ENCODE results near the gene RAD21L1. TPM values are rescaled to one million over a fixed set of nuclear protein-coding genes. Genes with fewer than 3 reads are reported as not detected.

The RAD21L1 gene
- total and polyA plus RNA-seq, 2 donors (not counting 3 experiments of a cell fraction or from before 2014, with no cell fraction given), result 0.06 TPM; not detected in 1

GRCh38 chr20:1210501-1210900, 15.3 kb upstream of the RAD21L1 start:
- Histone ChIP-seq H3K9me1 (replicated peaks; ENCODE audit: control insufficient read depth, extremely low read depth, insufficient read depth, low read length) (no peaks in the 10 kb centered on the region), H3K79me2 (ENCODE audit: control insufficient read depth, insufficient read depth, low read length) (no peaks in the 10 kb centered on the region), H3K4me1 (ENCODE audit: control insufficient read depth, extremely low read depth, insufficient read depth, low read length) (no peaks in the 10 kb centered on the region), H3K36me3 (ENCODE audit: control insufficient read depth in 2 of 2, extremely low read depth in 1 of 2, insufficient read depth in 2 of 2, low read length in 2 of 2) (no peaks in the 10 kb centered on the region), H3K27me3 (ENCODE audit: control insufficient read depth in 2 of 2, insufficient read depth in 2 of 2, low read length in 2 of 2) (peaks cover 11 to 47% of the 10 kb centered on the region in 2 experiments), H3K27ac (ENCODE audit: insufficient read depth, low read depth, low read length) (no peak overlapping the region), H2AFZ (ENCODE audit: low read depth, low read length) (no peak overlapping the region), H3K9me3 (replicated peaks; ENCODE audit: control insufficient read depth, insufficient read depth, low read length) (no peaks in the 10 kb centered on the region), H3K4me3 (replicated peaks in 1 of 3; ENCODE audit: insufficient read depth in 1 of 3, low read depth in 1 of 3, low read length in 3 of 3) (no peak overlapping the region), H3K4me2 (ENCODE audit: insufficient read depth, low read length) (no peak overlapping the region), H3K9ac (replicated peaks; ENCODE audit: extremely low read depth, insufficient read depth, low read length) (no peak overlapping the region), H4K20me1 (replicated peaks; ENCODE audit: control insufficient read depth, extremely low read depth, insufficient read depth, low read length) (no peaks in the 10 kb centered on the region)
- TF ChIP-seq GATA2 (IDR thresholded peaks at IDR 0.05; ENCODE audit: insufficient read depth, insufficient read length, low read depth, low read length), result no peak
- TF ChIP-seq, protein P1, sequence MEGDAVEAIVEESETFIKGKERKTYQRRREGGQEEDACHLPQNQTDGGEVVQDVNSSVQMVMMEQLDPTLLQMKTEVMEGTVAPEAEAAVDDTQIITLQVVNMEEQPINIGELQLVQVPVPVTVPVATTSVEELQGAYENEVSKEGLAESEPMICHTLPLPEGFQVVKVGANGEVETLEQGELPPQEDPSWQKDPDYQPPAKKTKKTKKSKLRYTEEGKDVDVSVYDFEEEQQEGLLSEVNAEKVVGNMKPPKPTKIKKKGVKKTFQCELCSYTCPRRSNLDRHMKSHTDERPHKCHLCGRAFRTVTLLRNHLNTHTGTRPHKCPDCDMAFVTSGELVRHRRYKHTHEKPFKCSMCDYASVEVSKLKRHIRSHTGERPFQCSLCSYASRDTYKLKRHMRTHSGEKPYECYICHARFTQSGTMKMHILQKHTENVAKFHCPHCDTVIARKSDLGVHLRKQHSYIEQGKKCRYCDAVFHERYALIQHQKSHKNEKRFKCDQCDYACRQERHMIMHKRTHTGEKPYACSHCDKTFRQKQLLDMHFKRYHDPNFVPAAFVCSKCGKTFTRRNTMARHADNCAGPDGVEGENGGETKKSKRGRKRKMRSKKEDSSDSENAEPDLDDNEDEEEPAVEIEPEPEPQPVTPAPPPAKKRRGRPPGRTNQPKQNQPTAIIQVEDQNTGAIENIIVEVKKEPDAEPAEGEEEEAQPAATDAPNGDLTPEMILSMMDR (IDR thresholded peaks at IDR 0.05; ENCODE audit: extremely low read depth in 1 of 2, insufficient read depth in 1 of 2, low read depth in 1 of 2, low read length in 2 of 2), result no peak
- dilution Hi-C loops (cut with MboI; ENCODE audit: extremely low pct_ligation_motif_present, low sequenced_read_pairs), result no loop called here
- intact Hi-C loops (cut with micrococcal nuclease), result loop anchor here (10.0 kb wide), 1 partner anchor 256 kb away; no protein-coding TSS in a partner anchor
- DNase-seq (ENCODE audit: low read depth, low spot score) (no peak), FAIRE-seq (no peak)
- ChIA-PET POLR2A (no interaction called here), CTCF (interaction anchor here (0.8 to 4.2 kb wide), 5 partner anchors 89 to 293 kb away, joined by 3 to 32 read pairs (median 8); partner anchors contain the start of gene NSFL1C)
- no TSS peak for BruUV-seq (replicated peaks)

- no peak for DNase-seq (ENCODE audit: low read depth, low spot score)
- intact Hi-C loops (cut with micrococcal nuclease) (loop anchor here (2.0 to 10.0 kb wide), 2 partner anchors 103 to 257 kb away; no protein-coding TSS in a partner anchor), dilution Hi-C loops (cut with MboI; ENCODE audit: extremely low pct_ligation_motif_present, low sequenced_read_pairs) (no loop called here)
- H3K9ac ChIP-seq (replicated peaks; ENCODE audit: extremely low read depth, insufficient read depth, low read length), result no peak overlapping the region
- no peak overlapping the region for H2AFZ ChIP-seq (ENCODE audit: low read depth, low read length)
- no peaks in the 10 kb centered on the region for H4K20me1 ChIP-seq (replicated peaks; ENCODE audit: control insufficient read depth, extremely low read depth, insufficient read depth, low read length)
- H3K79me2 ChIP-seq (ENCODE audit: control insufficient read depth, insufficient read depth, low read length), result no peaks in the 10 kb centered on the region
- H3K4me3 ChIP-seq (replicated peaks in 1 of 3; ENCODE audit: insufficient read depth in 1 of 3, low read depth in 1 of 3, low read length in 3 of 3), result no peak overlapping the region
- FAIRE-seq, result no peak
- no peak overlapping the region for H3K27ac ChIP-seq (ENCODE audit: insufficient read depth, low read depth, low read length)
- CTCF ChIA-PET, result interaction anchor here (1.1 to 2.4 kb wide), 7 partner anchors 9 to 397 kb away, joined by 3 to 15 read pairs (median 6); partner anchors contain the start of genes C20orf202 and NSFL1C
- no peak overlapping the region for H3K4me2 ChIP-seq (ENCODE audit: insufficient read depth, low read length)
- TF ChIP-seq GATA2 (IDR thresholded peaks at IDR 0.05; ENCODE audit: insufficient read depth, insufficient read length, low read depth, low read length) (no peak), MYC (IDR thresholded peaks at IDR 0.05; ENCODE audit: low read depth, low read length) (no peak), JUN (IDR thresholded peaks at IDR 0.05; ENCODE audit: borderline replicate concordance, insufficient read depth, insufficient read length, low read depth) (no peak), FOS (IDR thresholded peaks at IDR 0.05; ENCODE audit: borderline replicate concordance, insufficient read depth, low read length) (no peak), MAX (IDR thresholded peaks at IDR 0.05; ENCODE audit: insufficient read depth, insufficient read length) (no peak), POLR2AphosphoS5 (IDR thresholded peaks at IDR 0.05; ENCODE audit: insufficient read depth, low read depth, low read length) (no peak), EZH2 (IDR thresholded peaks at IDR 0.05; ENCODE audit: borderline replicate concordance, low read depth, low read length, severe bottlenecking) (no peak), POLR2A (IDR thresholded peaks at IDR 0.05; ENCODE audit: low read depth, low read length) (no peak)
- TF ChIP-seq, protein P1 (IDR thresholded peaks at IDR 0.05; ENCODE audit: extremely low read depth in 1 of 2, insufficient read depth in 1 of 2, low read depth in 1 of 2, low read length in 2 of 2), result no peak
- H3K9me3 ChIP-seq (replicated peaks; ENCODE audit: control insufficient read depth, insufficient read depth, low read length), result no peaks in the 10 kb centered on the region
- no TSS peak for BruUV-seq (replicated peaks)
- H3K9me1 ChIP-seq (replicated peaks; ENCODE audit: control insufficient read depth, extremely low read depth, insufficient read depth, low read length), result no peaks in the 10 kb centered on the region
- POLR2A ChIA-PET, result no interaction called here
- no peaks in the 10 kb centered on the region for H3K36me3 ChIP-seq (ENCODE audit: control insufficient read depth in 2 of 2, extremely low read depth in 1 of 2, insufficient read depth in 2 of 2, low read length in 2 of 2)
- peaks cover 9 to 46% of the 10 kb centered on the region in 2 experiments for H3K27me3 ChIP-seq (ENCODE audit: control insufficient read depth in 2 of 2, insufficient read depth in 2 of 2, low read length in 2 of 2)
- no peaks in the 10 kb centered on the region for H3K4me1 ChIP-seq (ENCODE audit: control insufficient read depth, extremely low read depth, insufficient read depth, low read length)
Measured at GRCh38 chr20:1212023-1212422, 13.8 kb upstream of the RAD21L1 start.
